ENCODE measurements around the gene STARD13. TPM values are rescaled to one million over a fixed set of nuclear protein-coding genes. Genes with fewer than 3 reads are reported as not detected.

The STARD13 gene
- total and polyA plus RNA-seq, 4 donors: 2.7 to 15.3 (median 5.7) TPM

DNA sequence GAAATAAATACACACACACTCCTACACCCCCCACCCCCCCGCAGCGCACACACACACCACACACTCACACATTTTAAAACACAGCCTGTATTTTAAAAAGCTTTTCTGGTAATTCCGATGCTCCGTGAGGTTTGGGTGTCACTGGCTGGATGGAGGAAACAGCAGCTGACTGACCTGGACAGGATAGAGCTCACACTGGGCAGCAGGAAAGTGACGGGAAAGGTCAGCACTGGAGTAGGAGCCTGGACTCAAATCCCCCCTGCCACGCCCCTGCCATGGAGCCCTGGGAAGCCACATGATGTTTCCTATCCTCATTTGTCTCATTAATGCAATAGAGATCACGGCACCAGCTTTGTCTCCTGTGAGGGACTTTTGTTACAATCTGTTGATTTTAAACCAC lies 49.3 kb upstream of the STARD13 start:
- Histone ChIP-seq H3K9me3 (ENCODE audit: control insufficient read depth in 4 of 4, low read length in 3 of 4) (no peaks in the 10 kb centered on the region), H3K36me3 (ENCODE audit: control insufficient read depth in 4 of 4, insufficient read depth in 3 of 4, low read depth in 1 of 4, low read length in 3 of 4) (no peaks in the 10 kb centered on the region), H3K27me3 (ENCODE audit: control insufficient read depth in 4 of 4, insufficient read depth in 4 of 4, low read length in 3 of 4) (no peaks in the 10 kb centered on the region), H3K27ac (ENCODE audit: low read depth in 1 of 2, low read length in 2 of 2) (no peak overlapping the region), H3K9ac (ENCODE audit: low read depth in 1 of 2, low read length in 2 of 2) (no peak overlapping the region), H3K4me3 (ENCODE audit: low read depth in 1 of 3, low read length in 3 of 3) (no peak overlapping the region), H3K4me1 (ENCODE audit: control insufficient read depth in 4 of 4, insufficient read depth in 4 of 4, low read length in 3 of 4) (no peaks in the 10 kb centered on the region)
- no peak for DNase-seq (ENCODE audit: low spot score)
- TF ChIP-seq YY1 (IDR thresholded peaks at IDR 0.05): no peak
- no peak for TF ChIP-seq TAF1 (conservative IDR thresholded peaks at IDR 0.05)
- no peak for TF ChIP-seq HNF4G (IDR thresholded peaks at IDR 0.05)
- TF ChIP-seq RXRA (IDR thresholded peaks at IDR 0.05): no peak
- no peak for TF ChIP-seq CTCF (IDR thresholded peaks at IDR 0.05; ENCODE audit: low read depth, low read length, missing input control)
- no peak for TF ChIP-seq JUND (IDR thresholded peaks at IDR 0.05)
- TF ChIP-seq ATF3 (IDR thresholded peaks at IDR 0.05): no peak
- TF ChIP-seq GABPA (IDR thresholded peaks at IDR 0.05 in 1 of 2, conservative IDR thresholded peaks at IDR 0.05 in 1 of 2): no peak
- TF ChIP-seq, protein P1, sequence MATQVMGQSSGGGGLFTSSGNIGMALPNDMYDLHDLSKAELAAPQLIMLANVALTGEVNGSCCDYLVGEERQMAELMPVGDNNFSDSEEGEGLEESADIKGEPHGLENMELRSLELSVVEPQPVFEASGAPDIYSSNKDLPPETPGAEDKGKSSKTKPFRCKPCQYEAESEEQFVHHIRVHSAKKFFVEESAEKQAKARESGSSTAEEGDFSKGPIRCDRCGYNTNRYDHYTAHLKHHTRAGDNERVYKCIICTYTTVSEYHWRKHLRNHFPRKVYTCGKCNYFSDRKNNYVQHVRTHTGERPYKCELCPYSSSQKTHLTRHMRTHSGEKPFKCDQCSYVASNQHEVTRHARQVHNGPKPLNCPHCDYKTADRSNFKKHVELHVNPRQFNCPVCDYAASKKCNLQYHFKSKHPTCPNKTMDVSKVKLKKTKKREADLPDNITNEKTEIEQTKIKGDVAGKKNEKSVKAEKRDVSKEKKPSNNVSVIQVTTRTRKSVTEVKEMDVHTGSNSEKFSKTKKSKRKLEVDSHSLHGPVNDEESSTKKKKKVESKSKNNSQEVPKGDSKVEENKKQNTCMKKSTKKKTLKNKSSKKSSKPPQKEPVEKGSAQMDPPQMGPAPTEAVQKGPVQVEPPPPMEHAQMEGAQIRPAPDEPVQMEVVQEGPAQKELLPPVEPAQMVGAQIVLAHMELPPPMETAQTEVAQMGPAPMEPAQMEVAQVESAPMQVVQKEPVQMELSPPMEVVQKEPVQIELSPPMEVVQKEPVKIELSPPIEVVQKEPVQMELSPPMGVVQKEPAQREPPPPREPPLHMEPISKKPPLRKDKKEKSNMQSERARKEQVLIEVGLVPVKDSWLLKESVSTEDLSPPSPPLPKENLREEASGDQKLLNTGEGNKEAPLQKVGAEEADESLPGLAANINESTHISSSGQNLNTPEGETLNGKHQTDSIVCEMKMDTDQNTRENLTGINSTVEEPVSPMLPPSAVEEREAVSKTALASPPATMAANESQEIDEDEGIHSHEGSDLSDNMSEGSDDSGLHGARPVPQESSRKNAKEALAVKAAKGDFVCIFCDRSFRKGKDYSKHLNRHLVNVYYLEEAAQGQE (IDR thresholded peaks at IDR 0.05): no peak
- no peak for TF ChIP-seq ZBTB33 (IDR thresholded peaks at IDR 0.05)
- no peak for TF ChIP-seq RAD21 (IDR thresholded peaks at IDR 0.05)
- TF ChIP-seq HNF4A (conservative IDR thresholded peaks at IDR 0.05): no peak
- no peak for TF ChIP-seq MAX (IDR thresholded peaks at IDR 0.05)
- TF ChIP-seq FOXA2 (IDR thresholded peaks at IDR 0.05): no peak
- TF ChIP-seq FOXA1 (IDR thresholded peaks at IDR 0.05): no peak
- TF ChIP-seq EGR1 (IDR thresholded peaks at IDR 0.05; ENCODE audit: low read depth in 2 of 2): no peak
- WGBS: 91% methylated on average over 7 of the region's 7 CpGs

GRCh38 chr13:33331962-33332361 lies 46.4 kb upstream of the STARD13 start:
- Histone ChIP-seq H3K4me1 (ENCODE audit: control insufficient read depth in 4 of 4, insufficient read depth in 4 of 4, low read length in 3 of 4) (no peaks in the 10 kb centered on the region), H3K36me3 (ENCODE audit: control insufficient read depth in 4 of 4, insufficient read depth in 3 of 4, low read depth in 1 of 4, low read length in 3 of 4) (no peaks in the 10 kb centered on the region), H3K4me3 (ENCODE audit: low read depth in 1 of 3, low read length in 3 of 3) (no peak overlapping the region), H3K9me3 (ENCODE audit: control insufficient read depth in 4 of 4, low read length in 3 of 4) (no peaks in the 10 kb centered on the region), H3K27me3 (ENCODE audit: control insufficient read depth in 4 of 4, insufficient read depth in 4 of 4, low read length in 3 of 4) (no peaks in the 10 kb centered on the region), H3K9ac (ENCODE audit: low read depth in 1 of 2, low read length in 2 of 2) (no peak overlapping the region), H3K27ac (ENCODE audit: low read depth in 1 of 2, low read length in 2 of 2) (no peak overlapping the region)
- WGBS: 86% methylated on average over 3 of the region's 3 CpGs
- DNase-seq (ENCODE audit: low spot score): no peak
- no peak for TF ChIP-seq ATF3 (IDR thresholded peaks at IDR 0.05)
- no peak for TF ChIP-seq NR2F2 (IDR thresholded peaks at IDR 0.05)
- TF ChIP-seq JUND (IDR thresholded peaks at IDR 0.05): no peak
- TF ChIP-seq TAF1 (conservative IDR thresholded peaks at IDR 0.05): no peak
- TF ChIP-seq SP1 (IDR thresholded peaks at IDR 0.05): no peak
- TF ChIP-seq HNF4A (conservative IDR thresholded peaks at IDR 0.05): no peak

Data from liver (tissue), 9 donors.